Stimulated activated CD4-positive, alpha-beta T cell treated with anti-CD3 and anti-CD28 coated beads, Interleukin-4, amount 100 ng/mL, for 24 hours (primary cell): ENCODE results near the gene LCORL.
A peak's percentile ranks its signal among the peaks of the same experiment; 100 is the strongest.
"Not testable (repeated sequence)": the region's sequence is repeated elsewhere in the genome, so short reads cannot be mapped to it uniquely, and the experiment has no call there.

ENCODE experiments used
- DNase-seq: peaks from one replicate; pipeline ENCODE4 v3.0.0-alpha.2; 2020

Gene LCORL

DNA sequence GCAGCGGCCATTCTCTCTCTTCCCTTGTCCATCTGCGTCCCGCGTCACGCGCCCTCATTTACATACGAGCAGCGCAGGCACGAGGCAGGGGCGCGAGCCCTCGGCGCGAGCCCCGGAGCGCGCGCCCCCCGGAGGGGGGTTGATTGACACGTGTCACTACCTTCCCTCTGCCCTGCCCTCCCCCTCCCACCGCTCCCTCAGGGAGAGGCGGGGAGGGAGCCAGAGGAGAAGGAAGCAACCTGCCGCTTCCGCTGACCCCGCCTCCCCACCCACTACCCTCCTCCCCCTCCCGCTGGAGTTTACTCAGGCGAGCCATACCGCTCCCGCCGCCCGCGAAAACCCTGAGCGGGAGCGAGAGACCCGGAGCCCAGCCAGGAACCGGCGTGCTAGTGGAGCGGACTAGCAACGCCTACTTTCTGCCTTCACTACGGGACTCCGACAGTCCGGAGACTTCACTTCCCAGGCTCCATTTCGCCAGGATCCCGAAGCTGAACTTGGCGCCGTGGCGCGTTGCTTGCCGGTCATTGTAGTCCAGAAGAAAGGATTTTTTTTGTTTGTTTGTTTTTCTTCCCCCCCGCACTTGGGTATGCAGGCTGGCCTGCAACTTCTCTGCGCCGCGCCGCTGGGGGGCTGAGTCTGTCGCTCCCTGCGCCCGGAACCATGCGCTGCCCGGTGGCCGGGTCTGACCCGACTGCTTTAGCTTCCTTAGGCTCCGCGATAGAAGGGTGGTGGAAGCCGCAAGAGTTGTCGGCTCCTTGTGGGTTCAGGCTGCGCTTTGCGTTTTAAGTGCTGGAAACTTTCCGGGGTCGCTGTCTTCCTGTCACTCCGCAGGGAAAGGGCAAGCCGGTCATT is at the start of gene LCORL:
Gene LCORL, minus strand, starts transcription at position 36 of the 852 bp plus-strand sequence. Its CDS starts 4 bp downstream, at position 32.
- DNase-seq: peak; percentile 88

DNA sequence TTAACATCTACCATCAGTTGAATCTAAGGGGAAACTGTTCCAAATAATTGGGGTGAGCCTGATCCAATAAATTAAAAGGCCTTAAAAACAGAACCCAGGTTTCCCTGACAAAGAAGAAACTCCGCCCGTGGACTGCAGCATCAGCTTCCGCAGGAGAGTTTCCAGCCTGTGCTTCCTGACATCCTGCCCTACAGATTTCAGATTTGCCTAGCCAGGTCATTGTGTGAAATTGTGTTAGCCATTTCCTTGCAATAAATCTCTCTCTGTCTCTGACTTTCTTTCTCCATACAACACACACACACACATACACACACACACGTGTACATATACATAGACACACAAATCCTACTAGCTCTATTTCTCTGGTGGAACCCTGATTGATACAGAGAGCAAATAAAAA is 48.3 kb upstream of the LCORL start:
- no peak for DNase-seq

DNA sequence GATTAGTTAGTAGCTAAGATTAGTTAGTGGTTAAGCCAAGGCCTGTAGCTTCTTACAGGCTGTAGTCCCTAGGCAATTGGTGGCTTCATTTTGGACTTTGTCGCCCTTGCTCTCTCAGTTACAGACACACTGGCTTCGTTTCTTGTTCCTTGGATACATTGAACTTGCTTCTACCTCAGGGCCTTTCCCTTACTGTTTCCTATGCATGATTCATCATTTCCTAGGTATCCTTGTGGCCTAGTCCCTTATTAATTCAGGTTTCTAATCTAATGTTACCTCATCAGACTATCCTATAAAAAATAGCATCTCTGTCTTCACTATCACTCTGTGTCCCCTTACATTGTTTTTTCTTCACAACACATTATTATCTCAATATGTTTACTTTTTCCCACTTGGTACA is 45.5 kb upstream of the LCORL start:
- no peak for DNase-seq

DNA sequence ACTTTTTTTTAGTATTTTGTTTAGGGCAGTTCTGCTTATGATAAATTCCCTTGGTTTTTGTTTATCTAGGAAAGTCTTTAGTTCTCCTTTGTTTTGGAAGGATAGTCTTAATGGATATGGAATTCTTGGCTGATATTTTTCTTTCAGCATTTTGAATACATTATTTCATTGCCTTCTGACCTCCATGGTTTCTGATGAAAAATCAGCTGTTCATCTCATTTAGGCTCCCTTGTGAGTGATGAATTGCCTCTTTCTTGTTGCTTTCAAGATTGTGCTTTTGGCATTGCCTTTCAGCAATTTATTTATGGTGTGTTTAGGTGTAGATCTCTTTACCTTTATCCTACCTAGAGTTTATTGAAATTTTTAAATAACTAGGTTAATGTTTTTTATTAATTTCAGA is 41.5 kb upstream of the LCORL start:
- no peak for DNase-seq

DNA sequence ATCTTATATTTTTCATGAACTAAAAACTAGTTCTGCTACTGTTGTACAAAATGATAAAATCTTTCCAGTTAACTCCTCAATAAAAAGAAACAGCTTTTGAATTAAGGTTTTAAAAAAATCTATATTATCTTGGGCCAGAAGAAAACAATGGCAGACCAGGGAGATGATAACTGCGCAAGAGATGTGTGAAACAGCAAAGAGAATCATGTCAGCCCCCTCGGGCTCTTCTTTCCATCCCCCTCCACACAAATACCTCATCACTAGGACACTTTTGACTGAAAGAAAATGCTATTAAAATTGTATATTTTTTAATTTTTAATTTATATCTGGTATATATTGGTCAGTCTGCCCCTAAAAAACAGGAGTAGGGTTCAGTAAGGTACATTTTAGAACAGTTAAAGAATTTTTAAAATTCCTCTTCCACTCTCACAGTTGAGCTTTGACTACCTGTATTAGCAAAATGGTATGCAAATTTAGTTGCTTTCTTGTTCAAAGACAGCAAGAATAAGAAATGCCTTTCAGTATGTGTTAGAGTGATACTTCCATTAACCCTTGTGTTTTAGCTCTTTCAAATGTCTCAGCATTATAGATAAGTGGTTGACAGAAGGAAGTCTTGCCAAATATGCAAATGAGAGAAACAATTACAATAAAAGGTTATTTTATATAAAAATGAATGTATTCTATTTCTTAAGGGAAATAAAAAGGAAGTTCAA is 36.4 kb upstream of the LCORL start:
- DNase-seq: no peak

DNA sequence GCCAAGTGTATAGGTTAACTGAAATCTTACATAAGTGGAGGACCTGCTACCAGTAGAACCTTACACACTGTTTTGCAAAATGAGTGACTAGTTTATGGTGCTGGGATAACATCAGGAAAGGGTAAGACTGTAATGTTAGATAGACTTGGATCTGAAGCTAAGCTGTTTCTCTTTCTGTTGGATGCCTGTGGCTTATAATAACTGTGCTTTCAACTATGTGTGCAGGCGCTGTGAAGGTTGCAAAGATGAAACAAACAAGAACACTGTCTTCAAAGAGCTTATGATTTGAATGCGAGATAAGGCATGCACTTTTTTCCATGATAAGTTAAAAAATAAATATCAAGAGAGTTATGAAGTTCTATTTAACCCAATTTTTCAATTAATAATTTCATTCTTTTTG is 34.5 kb upstream of the LCORL start:
- no peak for DNase-seq

DNA sequence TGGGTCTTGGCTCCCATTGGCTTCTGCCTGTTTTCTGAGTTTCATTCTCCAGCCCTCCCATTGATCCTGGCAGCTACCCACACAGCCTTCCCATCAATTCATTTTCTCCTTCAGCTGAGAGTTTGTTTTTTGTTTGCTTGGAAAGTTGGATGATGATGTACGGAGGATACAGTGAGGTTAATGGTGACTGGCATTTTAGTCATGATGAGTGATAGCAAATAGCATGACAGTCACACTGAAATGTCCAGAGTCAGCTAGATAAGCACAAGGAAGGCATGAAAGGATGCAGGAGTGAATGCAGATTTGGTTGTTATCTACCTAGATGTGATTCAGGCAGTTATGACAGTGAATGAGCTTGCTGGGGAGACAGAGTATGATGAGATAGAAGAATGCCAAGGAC is 30.6 kb upstream of the LCORL start:
- DNase-seq: no peak

DNA sequence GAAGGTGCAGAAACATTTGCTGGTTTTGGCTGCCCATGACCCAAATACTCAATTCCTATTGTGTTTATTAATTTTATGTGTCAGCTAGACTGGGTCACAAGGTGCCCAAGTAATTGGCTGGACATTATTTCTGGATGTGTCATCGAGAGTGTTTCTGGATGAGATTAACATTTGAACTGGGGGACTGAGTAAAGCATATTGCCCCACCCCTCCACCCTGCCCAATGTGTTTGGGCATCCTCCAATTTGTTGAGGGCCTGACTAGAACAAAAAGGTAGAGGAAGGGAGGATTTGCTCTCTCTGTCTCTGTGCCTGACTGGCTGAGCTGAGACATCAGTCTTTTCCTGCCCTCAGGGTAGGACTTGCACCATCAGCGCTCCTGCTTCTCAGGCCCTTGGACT is 29.7 kb upstream of the LCORL start:
- no peak for DNase-seq

DNA sequence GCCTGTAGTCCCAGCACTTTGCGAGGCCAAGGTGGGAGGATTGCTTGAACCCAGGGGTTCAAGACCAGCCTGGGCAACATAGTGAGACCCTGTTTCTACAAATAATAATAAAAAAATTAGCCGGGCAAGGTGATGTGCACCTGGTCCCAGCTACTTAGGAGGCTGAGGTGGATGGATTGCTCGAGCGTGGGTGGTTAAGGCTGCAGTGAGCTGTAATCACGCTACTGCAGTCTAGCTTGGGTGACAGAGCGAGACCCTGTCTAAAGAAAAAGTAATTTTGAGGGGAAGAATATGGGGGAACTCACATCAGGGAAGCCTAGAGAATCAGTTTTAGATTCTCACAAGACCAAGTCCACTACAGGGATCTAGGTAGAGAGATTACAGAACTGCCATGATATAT is 28.9 kb upstream of the LCORL start:
- no peak for DNase-seq

DNA sequence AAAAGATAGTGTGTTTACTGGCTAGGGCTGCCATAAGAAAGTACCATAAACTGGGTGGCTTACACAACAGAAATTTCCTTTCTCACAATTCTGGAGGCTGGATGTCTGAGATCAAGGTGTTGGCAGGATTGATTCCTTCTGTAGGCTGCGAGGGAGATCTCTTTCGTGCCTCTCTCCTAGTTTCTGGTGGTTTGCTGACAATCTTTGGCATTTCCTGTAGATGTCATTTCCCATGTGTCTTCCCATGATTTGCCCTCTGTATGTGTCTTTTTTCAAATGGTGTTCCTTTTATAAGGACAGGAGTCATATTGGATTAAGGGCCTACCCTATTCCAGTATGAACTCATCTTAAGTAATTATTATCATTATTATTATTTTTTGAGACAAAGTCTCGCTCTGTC is 27.9 kb upstream of the LCORL start:
- DNase-seq: no peak

DNA sequence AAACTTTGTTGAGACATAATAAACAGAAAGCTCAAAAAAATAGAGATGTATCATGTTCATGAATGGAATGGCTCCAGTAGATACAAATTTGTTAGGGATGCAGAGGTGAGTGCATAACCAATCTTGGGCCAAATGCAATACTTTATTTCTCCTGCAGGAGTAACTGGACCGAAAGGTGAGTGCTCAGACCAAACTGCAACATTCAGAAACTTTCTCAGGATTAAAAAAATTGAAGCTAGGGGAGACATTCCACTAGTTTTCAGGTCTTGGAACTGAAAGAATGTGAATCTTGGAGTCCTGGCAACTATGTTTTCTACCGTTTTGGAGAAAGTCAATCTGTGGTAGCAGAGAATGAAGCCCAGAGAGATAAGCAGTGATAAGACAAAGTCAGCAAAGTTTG is 21.2 kb upstream of the LCORL start:
- no peak for DNase-seq

DNA sequence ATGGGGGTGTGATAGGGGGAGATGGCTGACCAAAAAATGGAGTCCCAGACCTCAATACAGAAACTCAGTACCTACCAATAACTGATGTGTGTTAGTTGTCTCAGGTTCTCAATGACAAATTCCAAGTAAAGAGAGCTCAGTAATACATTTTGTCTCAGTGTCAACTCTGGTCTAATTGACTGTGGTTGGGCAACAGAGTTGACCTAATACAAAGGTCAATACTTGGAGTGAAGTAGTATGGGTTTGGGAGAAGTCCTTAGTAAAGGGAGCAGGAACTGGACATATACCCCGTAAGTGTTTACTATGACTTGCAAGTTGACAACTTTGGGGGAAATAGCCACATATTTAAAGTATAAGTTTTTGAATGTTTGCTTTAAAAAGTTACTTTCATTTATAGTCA is 20.5 kb upstream of the LCORL start:
- no peak for DNase-seq

DNA sequence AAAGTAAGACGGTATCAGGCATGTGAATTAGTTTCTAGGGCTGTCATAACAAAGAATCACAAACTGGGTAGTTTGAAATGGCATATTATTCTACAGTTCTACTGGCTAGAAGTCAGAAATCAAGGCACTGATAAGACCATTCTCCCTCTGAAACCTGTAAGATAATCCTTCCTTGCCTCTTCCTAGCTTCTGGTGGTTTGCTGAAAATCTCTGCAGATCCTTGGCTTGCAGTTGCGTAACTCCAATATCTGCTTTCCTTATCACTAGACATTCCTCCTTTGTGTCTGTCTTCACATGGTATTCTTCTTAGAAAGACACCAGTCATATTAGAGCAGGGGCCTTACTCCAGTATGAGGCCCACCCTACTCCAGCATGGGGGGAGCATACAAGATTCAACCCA is 19.6 kb upstream of the LCORL start:
- no peak for DNase-seq

DNA sequence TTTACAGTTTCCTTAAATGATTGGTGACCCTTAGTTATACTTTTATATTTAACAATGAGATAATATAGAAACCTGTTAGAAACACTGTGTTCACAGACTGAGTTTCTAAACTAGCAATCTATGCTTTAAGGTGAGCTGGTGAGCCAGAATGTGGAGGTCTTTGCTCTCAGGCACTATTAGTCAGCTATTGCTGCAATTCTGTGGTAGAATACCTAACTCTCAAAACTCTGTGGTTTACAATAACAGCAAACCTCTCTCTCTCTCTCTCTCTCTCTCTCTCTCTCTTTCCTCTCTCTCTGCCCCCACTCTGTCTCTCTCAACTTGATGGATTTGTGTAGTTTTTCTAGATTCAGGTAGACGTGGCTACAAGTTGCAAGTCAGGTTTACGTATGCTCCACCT is 17.6 kb upstream of the LCORL start:
- DNase-seq: no peak

DNA sequence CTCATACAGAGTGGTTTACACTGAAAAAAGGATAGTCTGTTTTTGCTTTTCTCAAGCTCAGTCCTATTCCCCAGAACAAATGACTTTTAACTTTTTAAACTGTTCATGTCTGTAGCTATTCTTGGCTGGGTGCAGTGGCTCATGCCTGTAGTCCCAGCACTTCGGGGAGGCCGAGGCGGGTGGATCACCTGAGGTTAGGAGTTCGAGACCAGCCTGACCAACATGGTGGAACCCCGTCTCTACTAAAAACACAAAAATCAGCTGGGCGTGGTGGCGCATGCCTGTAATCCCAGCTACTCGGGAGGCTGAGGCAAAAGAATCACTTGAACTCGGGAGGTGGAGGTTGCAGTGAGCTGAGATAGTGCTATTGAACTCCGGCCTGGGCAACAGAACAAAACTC is 14.8 kb upstream of the LCORL start:
- DNase-seq: not testable (repeated sequence)

DNA sequence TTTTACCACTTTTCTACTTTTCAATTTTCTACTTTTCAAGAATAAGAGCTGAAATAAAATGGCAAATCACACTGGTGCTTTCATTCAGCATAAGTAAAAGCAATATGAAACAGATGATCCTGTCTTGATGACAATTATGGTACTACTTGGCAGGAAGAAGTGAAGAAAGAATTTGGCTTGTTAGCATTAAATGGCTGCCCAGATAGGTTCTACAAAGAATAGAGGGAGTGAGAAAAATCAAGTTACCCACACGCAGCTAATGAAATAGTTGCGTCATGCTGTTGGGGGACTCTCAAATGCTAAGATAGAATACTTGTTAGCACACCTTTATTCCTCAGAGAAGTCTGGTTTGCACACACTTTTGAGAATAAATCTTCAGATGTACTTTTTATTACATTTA is 12.5 kb upstream of the LCORL start:
- no peak for DNase-seq

DNA sequence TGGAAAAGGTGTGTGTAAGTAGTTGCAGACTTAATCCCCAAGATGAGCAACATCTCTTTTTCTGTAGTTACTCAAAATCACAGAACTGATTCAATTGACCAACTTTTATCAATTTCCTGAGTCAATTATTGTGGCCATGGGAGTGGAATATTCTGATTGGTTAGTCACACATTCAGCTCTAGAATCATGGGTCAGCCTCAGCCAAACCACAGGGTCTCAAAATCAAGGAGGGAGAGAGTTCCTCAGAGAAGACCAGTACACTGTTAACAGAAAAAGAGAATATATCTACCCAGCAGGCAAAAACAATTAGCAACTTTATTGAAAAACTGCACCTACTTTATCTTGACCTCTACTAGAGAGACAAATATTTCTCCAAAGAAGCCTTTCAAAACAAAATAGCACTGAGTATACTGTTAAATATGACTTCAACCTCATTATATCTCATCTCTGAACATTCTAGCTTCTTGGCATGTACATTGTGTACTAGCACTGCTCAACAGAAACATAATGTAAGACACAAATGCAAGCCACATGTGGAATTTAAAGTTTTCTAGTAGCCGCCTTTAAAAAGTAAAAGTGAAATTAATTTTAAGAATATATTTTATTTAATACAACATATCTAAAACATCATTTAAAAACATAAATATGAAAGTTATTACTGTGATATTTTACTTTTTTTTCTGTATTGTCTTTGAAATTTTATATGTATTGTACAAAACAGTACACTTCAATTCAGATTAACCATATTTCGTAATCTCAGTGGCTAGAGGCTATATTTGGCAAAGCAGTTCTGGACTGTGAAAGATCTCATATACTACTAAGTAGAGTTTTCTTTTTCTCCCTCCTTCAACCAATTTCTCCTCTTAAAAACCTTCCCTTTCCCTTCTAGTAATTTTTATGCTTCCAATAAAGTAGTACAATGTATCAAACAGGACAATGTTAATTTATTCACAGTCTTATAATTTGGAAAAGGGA is 11.8 kb upstream of the LCORL start:
- DNase-seq: no peak

DNA sequence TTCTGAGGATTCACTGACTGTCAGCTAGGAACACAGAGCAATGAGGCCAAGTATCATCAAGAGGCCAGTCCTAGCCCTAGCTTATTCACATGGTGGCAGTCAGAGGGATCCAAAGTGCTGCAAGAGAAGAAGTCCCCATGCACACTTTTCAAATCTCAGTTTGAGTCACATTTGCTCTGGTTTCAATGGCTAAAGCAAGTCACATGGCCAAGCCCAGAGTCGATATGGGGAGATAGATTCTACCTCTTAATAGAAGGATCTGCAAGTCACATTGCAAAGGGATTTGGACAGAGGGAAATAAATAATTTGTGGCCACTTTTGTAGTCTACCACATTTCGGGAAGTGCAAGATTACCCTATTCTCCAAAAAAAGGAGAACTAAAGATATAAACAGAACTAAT is 3.7 kb upstream of the LCORL start:
- no peak for DNase-seq

DNA sequence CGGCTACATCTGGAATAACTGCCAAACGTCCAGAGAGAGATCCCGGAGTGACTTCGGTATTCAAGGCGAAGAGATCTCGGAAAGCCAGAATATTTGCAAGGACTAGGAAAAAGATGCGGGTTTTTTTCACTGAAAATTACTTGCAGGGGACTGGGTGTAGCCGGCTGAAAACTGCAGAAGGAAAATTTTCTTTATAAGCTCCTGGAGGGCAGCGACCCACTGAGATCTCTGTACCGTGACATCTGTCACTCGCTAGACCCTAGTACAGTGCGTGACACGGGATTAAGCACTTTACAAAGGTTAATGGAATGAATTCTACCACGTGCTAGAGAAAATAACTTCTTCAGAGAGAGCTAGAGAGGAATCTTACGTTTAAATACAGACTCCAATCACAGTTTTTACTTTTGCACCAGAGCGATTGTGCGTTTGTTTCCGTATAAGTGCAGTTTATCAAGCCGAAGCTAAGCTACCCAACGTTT is 1.1 kb upstream of the LCORL start:
- no peak for DNase-seq

DNA sequence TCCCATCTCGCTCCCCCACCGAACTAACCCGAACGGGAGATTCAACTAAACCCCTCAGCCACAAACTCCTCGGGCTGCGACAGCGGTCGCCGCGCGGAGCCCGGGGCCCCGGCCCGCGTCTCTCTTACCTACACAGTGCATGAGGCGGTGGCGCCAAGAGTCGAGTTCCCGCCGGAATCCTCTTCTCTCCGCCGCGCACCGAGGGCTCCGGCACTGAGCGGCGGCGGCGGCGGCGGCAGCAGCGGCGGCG is 160 bp downstream of the LCORL start:
- no peak for DNase-seq

DNA sequence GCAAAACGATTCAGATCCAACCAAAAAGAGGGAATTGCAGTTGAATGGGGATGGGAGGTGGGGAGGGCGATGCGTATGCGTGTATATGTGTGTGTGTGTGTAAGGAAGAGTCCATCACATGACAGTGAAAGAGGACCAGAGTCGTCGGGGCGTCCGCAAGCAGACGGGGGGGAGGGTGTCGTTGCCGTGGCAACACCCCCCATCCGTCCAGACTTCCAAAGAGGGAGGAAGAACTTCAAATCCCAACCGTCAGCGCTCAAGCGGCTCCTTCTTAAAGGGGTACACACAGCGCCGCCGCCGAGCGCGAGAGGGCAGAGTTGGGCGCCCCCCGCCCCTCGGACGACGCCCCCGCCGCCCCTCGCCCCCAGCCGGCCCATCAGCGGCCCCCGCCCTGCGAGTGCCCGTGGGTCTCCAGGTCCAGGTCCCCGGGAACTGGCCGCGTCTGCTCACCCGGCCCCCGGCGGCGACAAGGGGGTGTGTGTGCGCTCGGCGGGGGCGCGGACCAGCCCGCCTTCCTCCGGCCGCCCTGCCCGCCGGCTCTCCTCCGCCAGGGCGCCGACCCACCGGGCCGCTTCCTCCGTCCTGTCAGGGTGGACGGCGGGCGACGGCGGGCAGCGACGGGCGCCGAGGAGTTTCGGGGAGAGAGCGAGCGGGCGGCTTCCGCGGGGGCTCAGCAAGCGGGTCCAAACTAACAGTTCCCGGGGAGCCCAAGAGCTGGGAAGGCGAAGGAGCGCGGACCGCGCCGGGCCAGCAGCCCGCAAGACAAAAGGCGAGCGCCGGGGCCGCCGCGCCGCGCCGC is 685 bp downstream of the LCORL start:
- DNase-seq: peak; percentile 31

DNA sequence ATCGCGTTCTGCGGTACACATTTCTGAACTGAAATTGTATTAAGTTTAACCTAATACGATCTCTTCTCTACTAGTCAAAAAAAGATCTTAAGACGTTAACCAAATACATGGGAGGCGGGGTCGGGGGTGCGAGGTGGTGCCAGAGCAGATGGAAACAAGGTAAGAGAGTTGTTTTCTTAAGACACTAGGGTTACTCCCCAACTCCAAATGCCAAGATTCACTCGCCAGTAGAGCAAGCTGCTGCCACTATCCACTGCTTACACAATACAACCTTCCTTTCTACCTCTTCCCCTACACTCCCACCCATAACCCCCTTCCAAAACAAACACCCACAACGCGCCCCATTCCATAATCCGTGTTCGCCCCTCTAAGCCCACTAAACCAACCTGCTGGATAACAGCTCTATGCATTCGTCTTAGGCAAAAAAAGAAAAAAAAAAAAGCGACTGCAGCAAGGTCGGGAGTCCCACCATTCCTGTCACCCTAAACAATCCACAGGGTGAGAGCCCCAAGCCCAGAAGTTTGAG is 1.3 kb downstream of the LCORL start:
- peak; percentile 11 for DNase-seq
